Measurements from ENCODE around the gene CFTR.

The CFTR gene

DNA sequence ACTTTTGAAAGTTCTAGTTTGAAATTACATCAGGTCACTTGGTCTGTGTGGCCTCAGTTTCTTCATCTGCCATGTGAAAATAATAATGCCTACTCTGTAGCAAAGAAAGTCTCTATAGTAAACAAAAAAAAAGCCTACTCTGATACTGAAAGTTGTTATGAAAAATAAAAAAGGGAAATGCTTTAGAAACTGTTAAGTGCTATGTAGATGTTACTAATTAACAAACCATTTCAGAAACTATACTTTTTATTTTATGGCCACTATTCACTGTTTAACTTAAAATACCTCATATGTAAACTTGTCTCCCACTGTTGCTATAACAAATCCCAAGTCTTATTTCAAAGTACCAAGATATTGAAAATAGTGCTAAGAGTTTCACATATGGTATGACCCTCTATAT is 50.6 kb downstream of the CFTR start:
- in situ Hi-C loops (cut with HindIII; ENCODE audit: low sequenced_read_pairs): no loop called here
- DNase-seq (ENCODE audit: low read depth, low spot score): no peak
- TF ChIP-seq, protein P1, sequence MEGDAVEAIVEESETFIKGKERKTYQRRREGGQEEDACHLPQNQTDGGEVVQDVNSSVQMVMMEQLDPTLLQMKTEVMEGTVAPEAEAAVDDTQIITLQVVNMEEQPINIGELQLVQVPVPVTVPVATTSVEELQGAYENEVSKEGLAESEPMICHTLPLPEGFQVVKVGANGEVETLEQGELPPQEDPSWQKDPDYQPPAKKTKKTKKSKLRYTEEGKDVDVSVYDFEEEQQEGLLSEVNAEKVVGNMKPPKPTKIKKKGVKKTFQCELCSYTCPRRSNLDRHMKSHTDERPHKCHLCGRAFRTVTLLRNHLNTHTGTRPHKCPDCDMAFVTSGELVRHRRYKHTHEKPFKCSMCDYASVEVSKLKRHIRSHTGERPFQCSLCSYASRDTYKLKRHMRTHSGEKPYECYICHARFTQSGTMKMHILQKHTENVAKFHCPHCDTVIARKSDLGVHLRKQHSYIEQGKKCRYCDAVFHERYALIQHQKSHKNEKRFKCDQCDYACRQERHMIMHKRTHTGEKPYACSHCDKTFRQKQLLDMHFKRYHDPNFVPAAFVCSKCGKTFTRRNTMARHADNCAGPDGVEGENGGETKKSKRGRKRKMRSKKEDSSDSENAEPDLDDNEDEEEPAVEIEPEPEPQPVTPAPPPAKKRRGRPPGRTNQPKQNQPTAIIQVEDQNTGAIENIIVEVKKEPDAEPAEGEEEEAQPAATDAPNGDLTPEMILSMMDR (IDR thresholded peaks at IDR 0.05; ENCODE audit: low read depth, low read length): no peak

DNA sequence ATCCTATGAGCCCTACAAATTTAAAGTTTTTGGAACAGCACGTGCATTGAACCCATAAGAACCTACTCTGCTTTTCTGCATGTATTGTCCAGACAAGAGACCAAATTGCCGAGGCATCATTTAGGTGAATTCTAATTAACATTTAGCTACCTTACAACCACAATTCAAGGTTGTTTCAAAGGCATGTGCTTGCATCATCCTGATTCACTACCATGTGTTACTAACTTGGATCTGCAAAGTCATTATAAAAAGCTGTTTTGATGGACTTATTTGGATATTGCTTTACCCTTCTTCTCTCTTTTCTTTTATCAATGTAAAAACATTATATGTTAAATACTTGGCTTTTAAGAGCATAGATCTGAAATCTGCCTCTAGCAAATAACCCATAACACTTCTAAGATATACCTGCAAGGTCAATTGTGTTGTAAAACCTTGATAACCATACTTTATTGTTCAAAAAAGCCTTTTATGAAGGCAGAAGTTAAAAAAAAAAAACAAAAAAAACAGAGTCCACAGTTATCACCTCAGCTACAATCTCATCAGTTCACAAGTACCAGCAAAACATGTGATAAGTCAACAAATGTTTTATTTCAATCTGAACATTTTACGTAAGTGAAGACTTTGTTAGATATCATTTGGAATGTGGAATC is 51.9 kb downstream of the CFTR start:
- no peak overlapping the region for H3K4me3 ChIP-seq (ENCODE audit: low read depth, low read length)
- TF ChIP-seq, protein P1 (IDR thresholded peaks at IDR 0.05; ENCODE audit: low read depth, low read length): no peak
- no peak for DNase-seq (ENCODE audit: low read depth, low spot score)
- in situ Hi-C loops (cut with HindIII; ENCODE audit: low sequenced_read_pairs): no loop called here

More for the DNA sequence above, 50.6 kb downstream of the CFTR start:
- H3K4me3 ChIP-seq (ENCODE audit: low read depth, low read length): no peak overlapping the region

DNA sequence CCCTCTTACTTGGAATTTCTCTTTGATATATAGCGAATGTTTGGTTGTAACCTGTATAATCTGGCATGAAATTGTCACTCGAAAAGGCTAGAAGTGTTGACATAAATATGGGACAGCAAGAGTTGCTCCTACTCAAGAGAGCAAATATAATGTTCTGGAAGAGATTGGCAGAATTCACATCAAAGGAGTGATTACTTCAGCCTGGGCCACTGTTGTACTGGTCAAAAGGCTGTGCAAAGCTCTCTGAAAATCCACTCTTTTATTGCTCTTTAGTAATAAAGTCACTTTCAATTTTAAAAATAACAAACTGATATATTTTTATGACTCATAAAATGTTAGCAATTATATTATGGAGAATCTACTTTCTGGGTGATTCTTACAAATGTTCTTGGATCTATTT is 58.2 kb downstream of the CFTR start:
- no peak for DNase-seq (ENCODE audit: low read depth, low spot score)
- H3K4me3 ChIP-seq (ENCODE audit: low read depth, low read length): no peak overlapping the region
- TF ChIP-seq, protein P1 (IDR thresholded peaks at IDR 0.05; ENCODE audit: low read depth, low read length): no peak
- in situ Hi-C loops (cut with HindIII; ENCODE audit: low sequenced_read_pairs): no loop called here

DNA sequence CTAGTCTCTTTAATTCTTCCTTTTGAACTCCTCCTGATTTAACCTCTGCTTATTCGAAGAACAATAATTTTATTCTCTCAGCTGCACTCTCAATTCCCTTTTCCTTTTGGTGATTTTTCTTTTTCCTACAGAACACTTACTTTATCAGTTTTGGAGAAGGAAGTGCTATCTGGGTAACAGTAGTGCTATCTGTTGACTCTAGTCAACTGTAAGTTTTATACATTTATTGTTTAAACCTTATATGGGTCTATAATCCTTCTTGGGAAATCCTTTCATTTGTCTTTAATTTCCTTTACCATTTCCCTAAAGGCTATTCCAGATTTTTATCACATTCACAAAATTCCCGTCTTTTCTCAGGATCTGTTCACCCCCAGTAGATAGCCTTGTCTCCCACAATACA is 64.2 kb downstream of the CFTR start:
- no peak overlapping the region for H3K4me3 ChIP-seq (ENCODE audit: low read depth, low read length)
- no peak for DNase-seq (ENCODE audit: low read depth, low spot score)
- TF ChIP-seq, protein P1 (IDR thresholded peaks at IDR 0.05; ENCODE audit: low read depth, low read length): no peak
- in situ Hi-C loops (cut with HindIII; ENCODE audit: low sequenced_read_pairs): no loop called here

DNA sequence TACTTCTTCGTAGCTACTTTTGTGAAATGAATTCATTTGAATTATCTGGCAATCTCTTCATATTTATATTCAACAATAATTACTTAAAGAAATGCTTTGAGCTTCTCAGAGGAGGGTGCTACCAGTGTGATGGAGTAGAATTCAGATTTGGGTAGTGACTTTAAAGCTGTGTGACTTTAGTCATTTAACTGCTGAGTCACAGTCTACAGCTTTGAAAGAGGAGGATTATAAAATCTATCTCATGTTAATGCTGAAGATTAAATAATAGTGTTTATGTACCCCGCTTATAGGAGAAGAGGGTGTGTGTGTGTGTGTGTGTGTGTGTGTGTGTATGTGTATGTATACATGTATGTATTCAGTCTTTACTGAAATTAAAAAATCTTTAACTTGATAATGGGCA is 68.2 kb downstream of the CFTR start:
- no peak overlapping the region for H3K4me3 ChIP-seq (ENCODE audit: low read depth, low read length)
- TF ChIP-seq, protein P1 (IDR thresholded peaks at IDR 0.05; ENCODE audit: low read depth, low read length): no peak
- DNase-seq (ENCODE audit: low read depth, low spot score): no peak
- in situ Hi-C loops (cut with HindIII; ENCODE audit: low sequenced_read_pairs): no loop called here

DNA sequence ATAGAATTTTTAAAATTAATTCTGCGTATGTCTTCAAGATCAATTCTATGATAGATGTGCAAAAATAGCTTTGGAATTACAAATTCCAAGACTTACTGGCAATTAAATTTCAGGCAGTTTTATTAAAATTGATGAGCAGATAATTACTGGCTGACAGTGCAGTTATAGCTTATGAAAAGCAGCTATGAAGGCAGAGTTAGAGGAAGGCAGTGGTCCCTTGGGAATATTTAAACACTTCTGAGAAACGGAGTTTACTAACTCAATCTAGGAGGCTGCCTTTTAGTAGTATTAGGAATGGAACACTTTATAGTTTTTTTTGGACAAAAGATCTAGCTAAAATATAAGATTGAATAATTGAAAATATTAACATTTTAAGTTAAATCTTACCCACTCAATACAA is 70.8 kb downstream of the CFTR start:
- H3K4me3 ChIP-seq (ENCODE audit: low read depth, low read length): no peak overlapping the region
- in situ Hi-C loops (cut with HindIII; ENCODE audit: low sequenced_read_pairs): no loop called here
- TF ChIP-seq, protein P1 (IDR thresholded peaks at IDR 0.05; ENCODE audit: low read depth, low read length): no peak
- no peak for DNase-seq (ENCODE audit: low read depth, low spot score)
